ENCODE measurements around the gene COL4A2. TPM values are rescaled to one million over a fixed set of nuclear protein-coding genes. Genes with fewer than 3 reads are reported as not detected.

The COL4A2 gene
- total and polyA plus RNA-seq, 2 experiments from 2014 or later = 146 to 455 TPM

DNA sequence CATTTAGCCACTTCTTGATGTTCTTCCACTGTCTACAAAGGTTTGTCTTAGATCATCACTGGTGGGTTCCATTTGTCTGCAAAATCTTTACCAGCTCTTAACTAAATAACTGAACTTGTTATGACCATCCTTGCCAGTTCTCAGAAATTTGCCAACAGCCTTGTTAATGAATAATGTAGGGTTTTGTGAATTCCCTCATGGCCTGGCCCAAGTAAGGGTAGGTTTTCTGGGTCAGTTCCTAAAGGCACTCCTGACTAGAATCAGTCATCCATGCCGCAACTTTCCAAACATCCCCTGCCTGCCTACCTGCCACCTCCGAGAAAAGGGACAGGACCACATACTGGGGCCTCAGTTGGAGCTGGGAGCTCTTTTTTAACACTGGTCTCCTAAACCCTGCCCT lies 4.1 kb upstream of the COL4A2 start:
- Histone ChIP-seq H3K9ac (no peak overlapping the region), H3K79me2 (ENCODE audit: insufficient read depth) (peaks cover 41% of the 10 kb centered on the region), H3K9me2 (ENCODE audit: insufficient read depth) (no peaks in the 10 kb centered on the region), H2AFZ (no peak overlapping the region), H4K20me1 (ENCODE audit: insufficient read depth) (no peaks in the 10 kb centered on the region), H3K27me3 (replicated peaks; ENCODE audit: insufficient read depth) (no peaks in the 10 kb centered on the region), H3K4me3 (no peak overlapping the region), H3K4me1 (ENCODE audit: insufficient read depth) (peaks cover 43% of the 10 kb centered on the region), H3K9me3 (ENCODE audit: low read depth) (no peaks in the 10 kb centered on the region), H3K4me2 (ENCODE audit: unreplicated experiment) (no peak overlapping the region), H3K27ac (no peak overlapping the region), H3F3A (ENCODE audit: insufficient read depth) (peaks cover 52% of the 10 kb centered on the region), H3K36me3 (ENCODE audit: low read depth) (no peaks in the 10 kb centered on the region)
- TF ChIP-seq EZH2 (IDR thresholded peaks at IDR 0.05; ENCODE audit: insufficient read depth, poor library complexity, severe bottlenecking) (no peak), EZH2phosphoT487 (IDR thresholded peaks at IDR 0.05; ENCODE audit: insufficient read depth, low read depth) (no peak)
- DNase-seq = no peak
- 94 to 100% methylated on average over 2 of the region's 2 CpGs for WGBS, 2 experiments (ENCODE audit: low coverage in 1 of 2, low lambda C conversion rate in 2 of 2, missing lambda C conversion rate in 2 of 2)
- in situ Hi-C loops (cut with MboI) = no loop called here

DNA sequence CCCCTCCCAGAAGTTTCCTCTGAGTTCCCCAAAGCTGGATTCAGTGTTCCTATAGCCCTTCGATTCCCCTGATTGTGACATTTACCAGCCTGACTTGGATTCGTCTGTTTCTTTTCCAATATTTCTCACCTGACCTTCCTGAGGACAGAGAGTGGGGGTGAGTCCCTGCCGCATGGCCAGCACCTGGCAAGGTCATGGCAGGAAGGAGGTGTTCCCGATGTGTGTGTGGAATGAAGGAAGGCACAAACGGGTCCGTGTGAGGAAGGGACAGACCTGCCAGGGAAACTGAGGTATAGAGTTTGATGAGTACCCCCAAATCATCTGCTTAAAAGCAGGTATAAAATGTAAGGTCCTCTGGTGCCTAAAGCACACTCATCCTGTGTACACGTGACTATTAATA lies 3.4 kb upstream of the COL4A2 start:
- WGBS, 2 experiments (ENCODE audit: low coverage in 1 of 2, low lambda C conversion rate in 2 of 2, missing lambda C conversion rate in 2 of 2) = 93 to 96% methylated on average over 7 of the region's 7 CpGs
- no peak for TF ChIP-seq EZH2 (IDR thresholded peaks at IDR 0.05; ENCODE audit: insufficient read depth, poor library complexity, severe bottlenecking)
- TF ChIP-seq EZH2phosphoT487 (IDR thresholded peaks at IDR 0.05; ENCODE audit: insufficient read depth, low read depth) = no peak
- H2AFZ ChIP-seq = no peak overlapping the region
- no peaks in the 10 kb centered on the region for H3K36me3 ChIP-seq (ENCODE audit: low read depth)
- DNase-seq = no peak
- in situ Hi-C loops (cut with MboI) = no loop called here
- H3K4me1 ChIP-seq (ENCODE audit: insufficient read depth) = peaks cover 44% of the 10 kb centered on the region
- no peaks in the 10 kb centered on the region for H4K20me1 ChIP-seq (ENCODE audit: insufficient read depth)
- H3K9me3 ChIP-seq (ENCODE audit: low read depth) = no peaks in the 10 kb centered on the region
- H3K4me2 ChIP-seq (ENCODE audit: unreplicated experiment) = no peak overlapping the region
- peaks cover 52% of the 10 kb centered on the region for H3F3A ChIP-seq (ENCODE audit: insufficient read depth)
- H3K9me2 ChIP-seq (ENCODE audit: insufficient read depth) = no peaks in the 10 kb centered on the region
- no peak overlapping the region for H3K27ac ChIP-seq
- peaks cover 47% of the 10 kb centered on the region for H3K79me2 ChIP-seq (ENCODE audit: insufficient read depth)
- H3K27me3 ChIP-seq (replicated peaks; ENCODE audit: insufficient read depth) = no peaks in the 10 kb centered on the region
- H3K4me3 ChIP-seq = no peak overlapping the region
- H3K9ac ChIP-seq = no peak overlapping the region

DNA sequence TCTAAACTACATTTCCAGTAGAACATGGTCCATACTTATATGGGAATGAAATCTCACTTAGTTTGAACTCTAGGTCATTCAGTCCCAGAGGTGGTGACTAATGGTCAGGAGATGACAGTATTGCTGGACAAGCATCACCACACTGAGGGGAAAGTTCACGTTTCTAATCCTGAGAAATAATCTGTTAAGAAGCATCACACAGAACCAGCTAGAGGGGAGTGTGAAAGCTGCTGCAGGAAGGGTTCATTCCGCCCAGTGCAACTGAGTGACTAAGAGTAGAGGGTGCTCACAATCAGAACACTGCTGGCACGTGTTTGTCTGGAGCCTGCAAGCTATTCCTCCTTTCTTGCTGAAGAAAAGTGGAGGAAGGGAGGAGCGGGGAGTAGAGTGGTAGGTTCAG lies 2.8 kb upstream of the COL4A2 start:
- no peak overlapping the region for H3K4me2 ChIP-seq (ENCODE audit: unreplicated experiment)
- peak; percentile 54 for DNase-seq
- 65% methylated on average over 4 of the region's 4 CpGs for WGBS, 2 experiments (ENCODE audit: low coverage in 1 of 2, low lambda C conversion rate in 2 of 2, missing lambda C conversion rate in 2 of 2)

DNA sequence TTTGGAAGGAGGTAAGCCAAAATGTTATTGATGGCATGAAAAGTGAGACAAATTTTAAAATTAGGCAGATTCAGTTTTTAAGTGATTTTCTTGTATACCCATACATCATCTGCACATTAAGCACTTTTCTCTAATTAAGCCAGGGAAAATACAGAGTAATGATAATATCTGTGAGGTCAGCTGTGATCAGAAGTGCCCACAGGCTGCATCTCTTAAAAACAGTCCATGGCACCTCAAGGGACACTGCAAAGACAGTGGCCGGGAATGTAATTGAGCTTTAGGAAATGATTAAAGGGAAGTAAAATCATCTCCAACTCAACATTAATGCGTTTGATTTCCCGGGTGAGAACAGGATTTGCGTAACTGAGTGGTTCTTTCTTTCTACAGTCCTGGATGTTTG lies 2.1 kb upstream of the COL4A2 start:
- TF ChIP-seq EZH2 (IDR thresholded peaks at IDR 0.05; ENCODE audit: insufficient read depth, poor library complexity, severe bottlenecking) (no peak), EZH2phosphoT487 (IDR thresholded peaks at IDR 0.05; ENCODE audit: insufficient read depth, low read depth) (no peak)
- no peak overlapping the region for H3K9ac ChIP-seq
- H3K79me2 ChIP-seq (ENCODE audit: insufficient read depth) = peaks cover 60% of the 10 kb centered on the region
- H3K27me3 ChIP-seq (replicated peaks; ENCODE audit: insufficient read depth) = no peaks in the 10 kb centered on the region
- in situ Hi-C loops (cut with MboI) = no loop called here
- peaks cover 1% of the 10 kb centered on the region; the same call in 1 of the 2 replicates for H3K36me3 ChIP-seq (ENCODE audit: low read depth)
- no peaks in the 10 kb centered on the region for H4K20me1 ChIP-seq (ENCODE audit: insufficient read depth)
- peaks cover 52% of the 10 kb centered on the region for H3F3A ChIP-seq (ENCODE audit: insufficient read depth)
- peak overlapping the region; percentile 99 for H3K4me2 ChIP-seq (ENCODE audit: unreplicated experiment)
- H3K4me3 ChIP-seq = no peak overlapping the region; the same call in 1 of the 2 replicates
- H3K4me1 ChIP-seq (ENCODE audit: insufficient read depth) = peaks cover 54% of the 10 kb centered on the region
- H3K9me2 ChIP-seq (ENCODE audit: insufficient read depth) = no peaks in the 10 kb centered on the region
- no peaks in the 10 kb centered on the region for H3K9me3 ChIP-seq (ENCODE audit: low read depth)
- 88% methylated on average over 4 of the region's 4 CpGs for WGBS, 2 experiments (ENCODE audit: low coverage in 1 of 2, low lambda C conversion rate in 2 of 2, missing lambda C conversion rate in 2 of 2)
- DNase-seq = no peak
- no peak overlapping the region for H3K27ac ChIP-seq
- no peak overlapping the region for H2AFZ ChIP-seq

More for the DNA sequence above, 2.8 kb upstream of the COL4A2 start:
- H3K9me2 ChIP-seq (ENCODE audit: insufficient read depth) = no peaks in the 10 kb centered on the region
- H3K9ac ChIP-seq = no peak overlapping the region
- peaks cover 53% of the 10 kb centered on the region for H3K79me2 ChIP-seq (ENCODE audit: insufficient read depth)
- H3K9me3 ChIP-seq (ENCODE audit: low read depth) = no peaks in the 10 kb centered on the region
- no peaks in the 10 kb centered on the region for H4K20me1 ChIP-seq (ENCODE audit: insufficient read depth)
- H2AFZ ChIP-seq = no peak overlapping the region
- no peaks in the 10 kb centered on the region for H3K36me3 ChIP-seq (ENCODE audit: low read depth)
- TF ChIP-seq EZH2 (IDR thresholded peaks at IDR 0.05; ENCODE audit: insufficient read depth, poor library complexity, severe bottlenecking) (no peak), EZH2phosphoT487 (IDR thresholded peaks at IDR 0.05; ENCODE audit: insufficient read depth, low read depth) (no peak)
- no peaks in the 10 kb centered on the region for H3K27me3 ChIP-seq (replicated peaks; ENCODE audit: insufficient read depth)
- H3K4me1 ChIP-seq (ENCODE audit: insufficient read depth) = peaks cover 50% of the 10 kb centered on the region
- no peak overlapping the region for H3K4me3 ChIP-seq
- no peak overlapping the region for H3K27ac ChIP-seq
- in situ Hi-C loops (cut with MboI) = no loop called here
- peaks cover 52% of the 10 kb centered on the region for H3F3A ChIP-seq (ENCODE audit: insufficient read depth)

DNA sequence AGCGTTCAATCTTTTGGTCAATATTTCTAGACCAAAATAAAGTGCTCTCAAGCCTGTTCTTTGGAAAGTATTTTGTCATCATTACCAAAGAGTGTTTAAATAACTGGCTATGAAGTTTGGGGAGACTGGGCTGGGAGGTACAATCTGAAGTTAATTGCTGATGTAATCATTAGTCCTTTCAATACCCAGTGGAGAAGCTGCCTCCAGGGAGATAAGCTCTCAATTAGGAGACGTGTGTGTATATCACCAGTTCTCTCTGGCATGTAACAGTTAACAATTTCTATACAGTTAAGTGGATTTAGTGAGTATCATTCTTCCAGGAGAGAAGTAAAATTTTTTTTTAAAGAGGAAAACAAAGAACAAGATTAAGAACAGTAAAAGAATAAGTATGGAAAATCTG lies 1.5 kb upstream of the COL4A2 start:
- Histone ChIP-seq H4K20me1 (ENCODE audit: insufficient read depth) (no peaks in the 10 kb centered on the region), H3K9me3 (ENCODE audit: low read depth) (no peaks in the 10 kb centered on the region), H3F3A (ENCODE audit: insufficient read depth) (peaks cover 47% of the 10 kb centered on the region), H2AFZ (no peak overlapping the region), H3K36me3 (ENCODE audit: low read depth) (peaks cover 4% of the 10 kb centered on the region; the same call in 1 of the 2 replicates), H3K79me2 (ENCODE audit: insufficient read depth) (peaks cover 60% of the 10 kb centered on the region), H3K9ac (peak overlapping the region; percentile 85), H3K4me3 (peak overlapping the region; percentile 89), H3K9me2 (ENCODE audit: insufficient read depth) (no peaks in the 10 kb centered on the region), H3K27ac (no peak overlapping the region), H3K27me3 (replicated peaks; ENCODE audit: insufficient read depth) (no peaks in the 10 kb centered on the region), H3K4me1 (ENCODE audit: insufficient read depth) (peaks cover 48% of the 10 kb centered on the region), H3K4me2 (ENCODE audit: unreplicated experiment) (peak overlapping the region; percentile 99)
- no peak for TF ChIP-seq EZH2 (IDR thresholded peaks at IDR 0.05; ENCODE audit: insufficient read depth, poor library complexity, severe bottlenecking)
- no peak for TF ChIP-seq EZH2phosphoT487 (IDR thresholded peaks at IDR 0.05; ENCODE audit: insufficient read depth, low read depth)
- in situ Hi-C loops (cut with MboI) = no loop called here
- no peak for DNase-seq
- WGBS, 2 experiments (ENCODE audit: low coverage in 1 of 2, low lambda C conversion rate in 2 of 2, missing lambda C conversion rate in 2 of 2) = 74 to 80% methylated on average over 2 of the region's 2 CpGs
